HCT116 (cell line): ENCODE data around the gene NR2E1. TPM values are rescaled to one million over a fixed set of nuclear protein-coding genes. Genes with fewer than 3 reads are reported as not detected.

Experiments used
- ATAC-seq: fragments of 200-7000 bp; cut with Tn5 transposase; 2 replicates; pipeline ENCODE4 v1.9.1; 2020; ENCODE audit warnings: mild to moderate bottlenecking, moderate library complexity
- BruUV-seq: library from RNA; stranded (reverse); fragments of 400-500 nt; replicated peaks from 2 replicates; lab custom pipeline; 2021; lab: Mats Ljungman, UMichigan
- CTCF ChIA-PET: fragments of 300-600 bp; sonication (Branson Sonifier 250); formaldehyde crosslinking; loops from one replicate; lab custom pipeline; 2021; ENCODE audit warnings: antibody characterized with exemption; lab: Charles Lee
- POLR2A ChIA-PET: fragments of 300-600, 350-600 bp; sonication (Branson Sonifier 250); formaldehyde crosslinking; loops from one replicate; lab custom pipeline; 2021; ENCODE audit warnings: antibody characterized with exemption; lab: Charles Lee
- RAD21 ChIA-PET, 2 experiments: fragments of 300-600 bp; sonication (Branson Sonifier 250); formaldehyde crosslinking; loops; one replicate each; lab custom pipeline; 2023; ENCODE audit warnings: low total read pairs in 2 of 2; ENCODE audit not compliant: uncharacterized antibody in 2 of 2, unreplicated experiment in 2 of 2, low non-redundant PET in 1 of 2; lab: Charles Lee
- DNase-seq: peaks from one replicate; pipeline ENCODE4 v3.0.0-alpha.2; 2010; ENCODE audit warnings: low read depth, low spot score
- H2AFZ ChIP-seq: fragments of 200-600 bp; shearing (Covaris generic), sonication (generic); 2 replicates; pipeline ENCODE4 v1.6.1; 2017; ENCODE audit warnings: low read depth, mixed run types, mixed read lengths, antibody characterized with exemption, low read length; ENCODE audit not compliant: poor library complexity, severe bottlenecking
- H3K27ac ChIP-seq: 2 replicates; pipeline ENCODE4 v1.5.1; 2012; ENCODE audit warnings: low read depth, low read length
- H3K27me3 ChIP-seq: fragments of 200-600 bp; sonication (generic); 2 replicates; pipeline ENCODE4 v1.6.1; 2016; ENCODE audit warnings: mixed run types, low read length, mixed read lengths; ENCODE audit not compliant: insufficient read depth
- H3K36me3 ChIP-seq, 2 experiments: fragments of 200-500 bp in 1 of 2; fragments of 200-600 bp in 1 of 2; sonication (Bioruptor generic) in 1 of 2; sonication (generic) in 1 of 2; 2 replicates each; pipeline versions ENCODE4 v1.5.1 to v1.6.1; 2014 to 2016; ENCODE audit warnings: low read length in 2 of 2, inconsistent platforms in 1 of 2, mixed read lengths in 1 of 2, mixed run types in 1 of 2; ENCODE audit not compliant: insufficient read depth in 2 of 2, control insufficient read depth in 1 of 2
- H3K4me1 ChIP-seq, 2 experiments: fragments of 200-600 bp in 1 of 2; sonication (generic) in 1 of 2; 2 replicates each; pipeline versions ENCODE4 v1.5.1 to v1.6.1; 2012 to 2017; ENCODE audit warnings: low read length in 2 of 2, inconsistent platforms in 1 of 2, mild to moderate bottlenecking in 1 of 2, mixed read lengths in 1 of 2, mixed run types in 1 of 2, moderate library complexity in 1 of 2; ENCODE audit not compliant: insufficient read depth in 2 of 2, control insufficient read depth in 1 of 2
- H3K4me2 ChIP-seq: fragments of 200-600 bp; sonication (generic); 2 replicates; pipeline ENCODE4 v1.6.1; 2017; ENCODE audit warnings: mixed run types, low read length, mixed read lengths
- H3K4me3 ChIP-seq, 2 experiments: fragments of 200-600 bp in 1 of 2; sonication (generic) in 1 of 2; replicated peaks in 1 of 2; 2 replicates each; pipeline ENCODE4 v1.5.1; 2011 to 2016; ENCODE audit warnings: low read length in 2 of 2, control low read depth in 1 of 2, low read depth in 1 of 2, mild to moderate bottlenecking in 1 of 2, mixed read lengths in 1 of 2, mixed run types in 1 of 2
- H3K79me2 ChIP-seq: fragments of 200-600 bp; sonication (generic); 2 replicates; pipeline ENCODE4 v1.6.1; 2017; ENCODE audit warnings: mild to moderate bottlenecking, mixed run types, low read length, moderate library complexity, mixed read lengths; ENCODE audit not compliant: insufficient read depth
- H3K9ac ChIP-seq: fragments of 200-600 bp; sonication (generic); 2 replicates; pipeline ENCODE4 v1.6.1; 2016; ENCODE audit warnings: low read length, mixed read lengths
- H3K9me2 ChIP-seq: fragments of 200-600 bp; sonication (generic), shearing (Covaris generic); 2 replicates; pipeline ENCODE4 v1.6.1; 2017; ENCODE audit warnings: mixed run types, mild to moderate bottlenecking, moderate library complexity; ENCODE audit not compliant: insufficient read depth
- H3K9me3 ChIP-seq, 2 experiments: fragments of 200-500 bp in 1 of 2; fragments of 200-600 bp in 1 of 2; sonication (Bioruptor generic) in 1 of 2; sonication (generic) in 1 of 2; 2 replicates each; pipeline ENCODE4 v1.6.1; 2014 to 2017; ENCODE audit warnings: low read length in 2 of 2, mixed read lengths in 2 of 2, inconsistent platforms in 1 of 2, low read depth in 1 of 2, mild to moderate bottlenecking in 1 of 2, mixed run types in 1 of 2, moderate library complexity in 1 of 2; ENCODE audit not compliant: control insufficient read depth in 1 of 2, insufficient read depth in 1 of 2
- H4K20me1 ChIP-seq: fragments of 200-600 bp; sonication (generic), shearing (Covaris generic); 2 replicates; pipeline ENCODE4 v1.6.1; 2017; ENCODE audit warnings: mixed run types, mild to moderate bottlenecking, moderate library complexity; ENCODE audit not compliant: insufficient read depth
- CEBPB ChIP-seq: IDR thresholded peaks from 2 replicates; pipeline ENCODE4 v1.6.1; 2012; ENCODE audit warnings: low read depth
- EZH2 ChIP-seq: fragments of 200-600 bp; sonication (generic); IDR thresholded peaks from 2 replicates; pipeline ENCODE4 v1.6.1; 2017; ENCODE audit warnings: antibody characterized with exemption, mixed run types
- EZH2phosphoT487 ChIP-seq: fragments of 200-600 bp; IDR thresholded peaks from 2 replicates; pipeline ENCODE4 v1.6.1; 2018; ENCODE audit warnings: antibody characterized with exemption, borderline replicate concordance
- POLR2A ChIP-seq: IDR thresholded peaks from 2 replicates; pipeline ENCODE4 v1.7.0; 2011; ENCODE audit warnings: borderline replicate concordance; ENCODE audit not compliant: insufficient read depth, insufficient read length; ENCODE audit errors: extremely low read depth
- RAD21 ChIP-seq: IDR thresholded peaks from 2 replicates; pipeline ENCODE4 v1.6.1; 2012; ENCODE audit warnings: low read depth, mild to moderate bottlenecking
- SRF ChIP-seq: IDR thresholded peaks from 2 replicates; pipeline ENCODE4 v1.6.1; 2012; ENCODE audit warnings: low read depth
- TCF7L2 ChIP-seq: IDR thresholded peaks from 2 replicates; pipeline ENCODE4 v1.7.0; 2011; ENCODE audit warnings: borderline replicate concordance, inconsistent platforms; ENCODE audit not compliant: insufficient read depth, insufficient read length; ENCODE audit errors: extremely low read depth
- ZFX ChIP-seq: fragments of 450-650 bp; IDR thresholded peaks from 2 replicates; pipeline ENCODE4 v1.6.1; 2017
- intact Hi-C: fragments of 100-400 bp; cut with micrococcal nuclease; formaldehyde crosslinking; loops from 2 replicates; pipeline ENCODE4 v1.10.0; 2022
- total RNA-seq: library from RNA; stranded (reverse); gene quantifications from one replicate; pipeline ENCODE4 v1.2.1, GENCODE V29; 2021; ENCODE audit not compliant: unreplicated experiment
- TF ChIP-seq, protein P1 (sequence below): IDR thresholded peaks from 2 replicates; pipeline ENCODE4 v1.6.1; 2012; ENCODE audit warnings: low read depth
- TF ChIP-seq, protein P2 (sequence below), 3 experiments: fragments of 200-600 bp in 1 of 3; sonication (generic) in 1 of 3; IDR thresholded peaks in 2 of 3; conservative IDR thresholded peaks in 1 of 3; 2 replicates each; pipeline ENCODE4 v1.5.1; 2012 to 2017; ENCODE audit warnings: low read depth in 2 of 3, low read length in 2 of 3, antibody characterized with exemption in 1 of 3, borderline replicate concordance in 1 of 3, control low read depth in 1 of 3, mild to moderate bottlenecking in 1 of 3, mixed read lengths in 1 of 3, mixed run types in 1 of 3, moderate library complexity in 1 of 3; ENCODE audit not compliant: insufficient read depth in 1 of 3

NR2E1 gene
- total RNA-seq, 1 experiment from 2014 or later = not detected

DNA sequence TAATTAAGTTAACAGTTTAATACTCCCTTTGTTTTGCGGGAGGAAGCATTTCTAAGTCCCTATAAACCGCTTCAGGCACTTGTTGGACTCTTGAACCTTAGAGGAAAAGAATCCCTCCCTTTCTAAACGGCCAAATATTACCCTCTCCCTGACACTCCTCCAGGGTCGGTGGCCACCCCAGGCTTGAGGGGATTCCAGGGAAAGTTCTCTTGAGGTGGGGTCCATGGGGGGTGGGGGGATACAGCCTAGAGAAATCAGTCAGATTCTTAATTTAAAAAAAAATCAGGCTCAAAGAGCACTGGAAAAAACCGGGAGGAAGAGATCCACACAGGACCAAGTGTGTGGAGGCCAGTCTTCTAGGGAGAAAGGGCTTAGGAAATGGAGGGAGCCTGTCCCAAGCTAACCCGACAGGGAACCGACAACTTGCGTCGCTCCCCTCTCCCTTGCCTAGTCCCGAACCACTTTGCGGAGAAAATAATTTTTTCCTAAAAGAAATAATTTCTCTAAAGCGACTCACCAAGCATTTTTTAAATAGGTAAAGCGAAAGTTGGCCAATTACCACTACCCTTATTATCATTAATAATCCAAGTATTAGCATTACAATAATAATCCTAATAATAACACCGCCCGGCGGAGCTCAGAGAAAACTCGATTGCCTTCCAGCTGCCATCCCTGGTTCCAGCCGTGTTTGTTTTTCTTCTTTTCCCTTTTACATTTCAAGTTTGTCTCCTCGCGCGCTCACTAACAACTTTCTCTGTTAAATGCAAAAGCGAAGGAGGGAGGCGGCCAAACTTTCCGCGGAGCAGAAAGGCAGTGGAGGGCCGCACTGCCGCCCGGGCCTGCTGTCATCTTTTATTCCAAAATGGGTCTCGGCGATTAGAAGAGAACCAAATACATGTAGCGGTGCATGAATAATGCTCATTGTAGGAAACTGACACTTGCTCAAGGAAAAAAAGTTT, 4.8 kb downstream of the NR2E1 start:
- Histone ChIP-seq H3K4me1 (no peaks in the 10 kb centered on the region), H4K20me1 (no peaks in the 10 kb centered on the region), H3K79me2 (no peaks in the 10 kb centered on the region), H3K4me3 (no peak overlapping the region), H3K27me3 (no peaks in the 10 kb centered on the region), H3K9ac (no peak overlapping the region), H3K9me3 (no peaks in the 10 kb centered on the region), H3K4me2 (no peak overlapping the region), H3K27ac (no peak overlapping the region), H3K9me2 (no peaks in the 10 kb centered on the region), H2AFZ (no peak overlapping the region), H3K36me3 (no peaks in the 10 kb centered on the region)
- intact Hi-C loops = no loop called here
- POLR2A ChIA-PET = no interaction called here
- RAD21 ChIA-PET = no interaction called here
- no peak for TF ChIP-seq EZH2
- TF ChIP-seq, protein P1, sequence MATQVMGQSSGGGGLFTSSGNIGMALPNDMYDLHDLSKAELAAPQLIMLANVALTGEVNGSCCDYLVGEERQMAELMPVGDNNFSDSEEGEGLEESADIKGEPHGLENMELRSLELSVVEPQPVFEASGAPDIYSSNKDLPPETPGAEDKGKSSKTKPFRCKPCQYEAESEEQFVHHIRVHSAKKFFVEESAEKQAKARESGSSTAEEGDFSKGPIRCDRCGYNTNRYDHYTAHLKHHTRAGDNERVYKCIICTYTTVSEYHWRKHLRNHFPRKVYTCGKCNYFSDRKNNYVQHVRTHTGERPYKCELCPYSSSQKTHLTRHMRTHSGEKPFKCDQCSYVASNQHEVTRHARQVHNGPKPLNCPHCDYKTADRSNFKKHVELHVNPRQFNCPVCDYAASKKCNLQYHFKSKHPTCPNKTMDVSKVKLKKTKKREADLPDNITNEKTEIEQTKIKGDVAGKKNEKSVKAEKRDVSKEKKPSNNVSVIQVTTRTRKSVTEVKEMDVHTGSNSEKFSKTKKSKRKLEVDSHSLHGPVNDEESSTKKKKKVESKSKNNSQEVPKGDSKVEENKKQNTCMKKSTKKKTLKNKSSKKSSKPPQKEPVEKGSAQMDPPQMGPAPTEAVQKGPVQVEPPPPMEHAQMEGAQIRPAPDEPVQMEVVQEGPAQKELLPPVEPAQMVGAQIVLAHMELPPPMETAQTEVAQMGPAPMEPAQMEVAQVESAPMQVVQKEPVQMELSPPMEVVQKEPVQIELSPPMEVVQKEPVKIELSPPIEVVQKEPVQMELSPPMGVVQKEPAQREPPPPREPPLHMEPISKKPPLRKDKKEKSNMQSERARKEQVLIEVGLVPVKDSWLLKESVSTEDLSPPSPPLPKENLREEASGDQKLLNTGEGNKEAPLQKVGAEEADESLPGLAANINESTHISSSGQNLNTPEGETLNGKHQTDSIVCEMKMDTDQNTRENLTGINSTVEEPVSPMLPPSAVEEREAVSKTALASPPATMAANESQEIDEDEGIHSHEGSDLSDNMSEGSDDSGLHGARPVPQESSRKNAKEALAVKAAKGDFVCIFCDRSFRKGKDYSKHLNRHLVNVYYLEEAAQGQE = no peak
- TF ChIP-seq TCF7L2 = no peak
- TF ChIP-seq, protein P2, sequence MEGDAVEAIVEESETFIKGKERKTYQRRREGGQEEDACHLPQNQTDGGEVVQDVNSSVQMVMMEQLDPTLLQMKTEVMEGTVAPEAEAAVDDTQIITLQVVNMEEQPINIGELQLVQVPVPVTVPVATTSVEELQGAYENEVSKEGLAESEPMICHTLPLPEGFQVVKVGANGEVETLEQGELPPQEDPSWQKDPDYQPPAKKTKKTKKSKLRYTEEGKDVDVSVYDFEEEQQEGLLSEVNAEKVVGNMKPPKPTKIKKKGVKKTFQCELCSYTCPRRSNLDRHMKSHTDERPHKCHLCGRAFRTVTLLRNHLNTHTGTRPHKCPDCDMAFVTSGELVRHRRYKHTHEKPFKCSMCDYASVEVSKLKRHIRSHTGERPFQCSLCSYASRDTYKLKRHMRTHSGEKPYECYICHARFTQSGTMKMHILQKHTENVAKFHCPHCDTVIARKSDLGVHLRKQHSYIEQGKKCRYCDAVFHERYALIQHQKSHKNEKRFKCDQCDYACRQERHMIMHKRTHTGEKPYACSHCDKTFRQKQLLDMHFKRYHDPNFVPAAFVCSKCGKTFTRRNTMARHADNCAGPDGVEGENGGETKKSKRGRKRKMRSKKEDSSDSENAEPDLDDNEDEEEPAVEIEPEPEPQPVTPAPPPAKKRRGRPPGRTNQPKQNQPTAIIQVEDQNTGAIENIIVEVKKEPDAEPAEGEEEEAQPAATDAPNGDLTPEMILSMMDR (IDR thresholded peaks at IDR 0.05 in 2 of 3, conservative IDR thresholded peaks at IDR 0.05 in 1 of 3; ENCODE audit: borderline replicate concordance in 1 of 3, insufficient read depth in 1 of 3, low read depth in 2 of 3, low read length in 2 of 3) = no peak
- no peak for TF ChIP-seq POLR2A
- TF ChIP-seq RAD21 = no peak
- TF ChIP-seq EZH2phosphoT487 = no peak
- no peak for TF ChIP-seq ZFX
- no peak for TF ChIP-seq CEBPB
- TF ChIP-seq SRF = no peak
- no peak for ATAC-seq
- BruUV-seq = no TSS peak
- DNase-seq = no peak
- CTCF ChIA-PET = no interaction called here
